ENCODE results near the gene MT1E. TPM values are rescaled to one million over a fixed set of nuclear protein-coding genes. Genes with fewer than 3 reads are reported as not detected.
"Not testable (repeated sequence)": the region's sequence is repeated elsewhere in the genome, so short reads cannot be mapped to it uniquely, and the experiment has no call there.

MT1E gene
- total RNA-seq, 1 experiment from 2014 or later = 114 TPM

DNA sequence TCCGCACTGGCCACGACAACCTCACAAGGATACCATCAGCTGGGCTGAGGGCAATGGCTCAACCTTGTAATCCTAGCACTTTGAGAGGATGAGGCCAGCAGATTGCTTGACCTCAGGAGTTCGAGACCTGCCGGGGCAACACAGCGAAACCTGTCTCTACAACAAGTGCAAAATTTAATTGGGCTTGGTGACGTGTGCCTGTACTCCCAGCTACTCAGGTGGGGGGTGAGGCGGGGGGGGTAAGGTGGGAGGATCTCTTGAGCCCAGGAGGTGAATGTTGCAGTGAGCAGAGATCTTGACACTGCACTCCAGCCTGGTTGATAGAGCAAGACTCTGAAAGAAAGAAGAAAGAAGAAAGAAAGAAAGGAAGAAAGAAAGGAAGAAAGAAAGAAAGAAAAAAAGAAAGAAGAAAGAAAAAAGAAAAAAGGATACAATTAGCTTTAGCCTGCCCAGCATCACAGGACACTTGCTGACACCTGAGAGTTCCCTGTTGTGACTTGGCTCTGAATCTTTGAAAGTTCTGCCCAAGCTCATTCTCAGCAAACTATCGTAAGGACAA, 5.2 kb upstream of the MT1E start (continued):
- TF ChIP-seq, protein P1, sequence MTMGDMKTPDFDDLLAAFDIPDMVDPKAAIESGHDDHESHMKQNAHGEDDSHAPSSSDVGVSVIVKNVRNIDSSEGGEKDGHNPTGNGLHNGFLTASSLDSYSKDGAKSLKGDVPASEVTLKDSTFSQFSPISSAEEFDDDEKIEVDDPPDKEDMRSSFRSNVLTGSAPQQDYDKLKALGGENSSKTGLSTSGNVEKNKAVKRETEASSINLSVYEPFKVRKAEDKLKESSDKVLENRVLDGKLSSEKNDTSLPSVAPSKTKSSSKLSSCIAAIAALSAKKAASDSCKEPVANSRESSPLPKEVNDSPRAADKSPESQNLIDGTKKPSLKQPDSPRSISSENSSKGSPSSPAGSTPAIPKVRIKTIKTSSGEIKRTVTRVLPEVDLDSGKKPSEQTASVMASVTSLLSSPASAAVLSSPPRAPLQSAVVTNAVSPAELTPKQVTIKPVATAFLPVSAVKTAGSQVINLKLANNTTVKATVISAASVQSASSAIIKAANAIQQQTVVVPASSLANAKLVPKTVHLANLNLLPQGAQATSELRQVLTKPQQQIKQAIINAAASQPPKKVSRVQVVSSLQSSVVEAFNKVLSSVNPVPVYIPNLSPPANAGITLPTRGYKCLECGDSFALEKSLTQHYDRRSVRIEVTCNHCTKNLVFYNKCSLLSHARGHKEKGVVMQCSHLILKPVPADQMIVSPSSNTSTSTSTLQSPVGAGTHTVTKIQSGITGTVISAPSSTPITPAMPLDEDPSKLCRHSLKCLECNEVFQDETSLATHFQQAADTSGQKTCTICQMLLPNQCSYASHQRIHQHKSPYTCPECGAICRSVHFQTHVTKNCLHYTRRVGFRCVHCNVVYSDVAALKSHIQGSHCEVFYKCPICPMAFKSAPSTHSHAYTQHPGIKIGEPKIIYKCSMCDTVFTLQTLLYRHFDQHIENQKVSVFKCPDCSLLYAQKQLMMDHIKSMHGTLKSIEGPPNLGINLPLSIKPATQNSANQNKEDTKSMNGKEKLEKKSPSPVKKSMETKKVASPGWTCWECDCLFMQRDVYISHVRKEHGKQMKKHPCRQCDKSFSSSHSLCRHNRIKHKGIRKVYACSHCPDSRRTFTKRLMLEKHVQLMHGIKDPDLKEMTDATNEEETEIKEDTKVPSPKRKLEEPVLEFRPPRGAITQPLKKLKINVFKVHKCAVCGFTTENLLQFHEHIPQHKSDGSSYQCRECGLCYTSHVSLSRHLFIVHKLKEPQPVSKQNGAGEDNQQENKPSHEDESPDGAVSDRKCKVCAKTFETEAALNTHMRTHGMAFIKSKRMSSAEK (CRISPR knock-in tag; IDR thresholded peaks at IDR 0.05; ENCODE audit: borderline replicate concordance) = no peak
- no peak for TF ChIP-seq JAZF1 (CRISPR knock-in tag; IDR thresholded peaks at IDR 0.05)
- TF ChIP-seq, protein P2, sequence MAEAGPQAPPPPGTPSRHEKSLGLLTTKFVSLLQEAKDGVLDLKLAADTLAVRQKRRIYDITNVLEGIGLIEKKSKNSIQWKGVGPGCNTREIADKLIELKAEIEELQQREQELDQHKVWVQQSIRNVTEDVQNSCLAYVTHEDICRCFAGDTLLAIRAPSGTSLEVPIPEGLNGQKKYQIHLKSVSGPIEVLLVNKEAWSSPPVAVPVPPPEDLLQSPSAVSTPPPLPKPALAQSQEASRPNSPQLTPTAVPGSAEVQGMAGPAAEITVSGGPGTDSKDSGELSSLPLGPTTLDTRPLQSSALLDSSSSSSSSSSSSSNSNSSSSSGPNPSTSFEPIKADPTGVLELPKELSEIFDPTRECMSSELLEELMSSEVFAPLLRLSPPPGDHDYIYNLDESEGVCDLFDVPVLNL (CRISPR knock-in tag; IDR thresholded peaks at IDR 0.05; ENCODE audit: borderline replicate concordance, low read depth) = no peak
- TF ChIP-seq, protein P3, sequence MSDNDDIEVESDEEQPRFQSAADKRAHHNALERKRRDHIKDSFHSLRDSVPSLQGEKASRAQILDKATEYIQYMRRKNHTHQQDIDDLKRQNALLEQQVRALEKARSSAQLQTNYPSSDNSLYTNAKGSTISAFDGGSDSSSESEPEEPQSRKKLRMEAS (CRISPR knock-in tag; IDR thresholded peaks at IDR 0.05) = no peak

DNA sequence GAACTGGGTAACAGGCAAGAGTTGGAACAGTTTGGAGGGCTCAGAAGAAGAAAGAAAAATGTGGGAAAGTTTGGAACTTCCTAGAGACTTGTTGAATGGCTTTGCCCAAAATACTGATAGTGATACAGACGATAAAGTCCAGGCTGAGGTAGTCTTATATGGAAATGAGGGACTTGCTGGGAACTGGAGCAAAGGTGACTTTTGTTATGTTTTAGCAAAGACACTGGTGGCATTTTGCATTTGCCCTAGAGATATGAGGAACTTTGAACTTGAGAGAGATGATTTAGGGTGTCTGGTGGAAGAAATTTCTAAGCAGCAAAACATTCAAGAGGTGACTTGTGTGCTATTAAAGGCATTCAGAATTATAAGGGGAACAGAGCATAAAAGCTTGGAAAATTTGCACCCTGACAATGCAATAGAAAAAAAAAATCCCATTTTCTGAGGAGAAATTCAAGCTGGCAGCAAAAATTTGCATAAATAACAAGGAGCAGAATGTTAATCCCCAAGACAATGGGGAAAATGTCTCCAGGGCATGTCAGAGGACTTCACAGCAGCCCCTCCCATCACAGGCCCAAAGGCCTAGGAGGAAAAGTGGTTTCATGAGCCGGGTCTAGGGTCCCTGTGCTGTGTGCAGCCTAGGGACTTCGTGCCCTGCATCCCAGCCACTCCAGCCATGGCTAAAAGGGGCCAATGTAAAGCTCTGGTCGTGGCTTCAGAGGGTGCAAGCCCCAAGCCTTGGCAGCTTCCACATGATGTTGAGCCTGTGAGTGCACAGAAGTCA, 3.7 kb upstream of the MT1E start:
- H3K36me3 Mint-ChIP-seq; ATAC-seq; H3K9me3 Mint-ChIP-seq; POLR2A ChIA-PET; DNase-seq (ENCODE audit: low spot score); H3K27ac Mint-ChIP-seq: not testable (repeated sequence)
- CTCF ChIA-PET = interaction anchor here (1.0 to 1.5 kb wide), 2 partner anchors 21 to 106 kb away, joined by 3 to 4 read pairs; no protein-coding TSS in a partner anchor
- H3K4me3 Mint-ChIP-seq = peak overlapping the region; percentile 1; the same call in 1 of the 2 replicates
- peaks cover 98% of the 10 kb centered on the region for H3K27me3 Mint-ChIP-seq (ENCODE audit: low read depth)
- peaks cover 62% of the 10 kb centered on the region for H3K4me1 Mint-ChIP-seq

DNA sequence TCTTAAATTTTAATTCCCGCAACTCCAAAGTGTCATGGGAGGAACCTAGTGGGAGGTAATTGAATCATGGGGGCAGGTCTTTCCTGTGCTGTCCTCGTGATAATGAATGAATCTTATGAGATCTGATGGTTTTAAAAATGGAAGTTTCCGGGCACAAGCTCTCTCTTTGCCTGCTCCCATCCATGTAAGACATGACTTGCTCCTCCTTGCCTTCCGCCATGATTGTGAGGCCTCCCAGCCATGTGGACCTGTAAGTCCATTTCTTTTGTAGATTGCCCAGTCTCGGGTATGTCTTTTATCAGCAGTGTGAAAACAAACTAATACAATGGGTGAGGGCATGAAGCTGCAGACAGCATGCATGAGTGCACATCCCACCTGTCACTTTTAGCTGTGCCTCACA, 2.4 kb upstream of the MT1E start:
- H3K9me3 Mint-ChIP-seq; ATAC-seq; H3K36me3 Mint-ChIP-seq; DNase-seq (ENCODE audit: low spot score); H3K4me3 Mint-ChIP-seq; H3K27ac Mint-ChIP-seq: not testable (repeated sequence)
- CTCF ChIA-PET = interaction anchor here (0.8 kb wide), 1 partner anchor 53 kb away, joined by 3 read pairs; no protein-coding TSS in a partner anchor
- Mint-ChIP-seq H3K27me3 (ENCODE audit: low read depth) (peaks cover 98% of the 10 kb centered on the region), H3K4me1 (peaks cover 59% of the 10 kb centered on the region)
- POLR2A ChIA-PET = interaction anchor here (0.5 to 0.7 kb wide), 2 partner anchors 10 to 45 kb away, joined by 3 read pairs; no protein-coding TSS in a partner anchor

DNA sequence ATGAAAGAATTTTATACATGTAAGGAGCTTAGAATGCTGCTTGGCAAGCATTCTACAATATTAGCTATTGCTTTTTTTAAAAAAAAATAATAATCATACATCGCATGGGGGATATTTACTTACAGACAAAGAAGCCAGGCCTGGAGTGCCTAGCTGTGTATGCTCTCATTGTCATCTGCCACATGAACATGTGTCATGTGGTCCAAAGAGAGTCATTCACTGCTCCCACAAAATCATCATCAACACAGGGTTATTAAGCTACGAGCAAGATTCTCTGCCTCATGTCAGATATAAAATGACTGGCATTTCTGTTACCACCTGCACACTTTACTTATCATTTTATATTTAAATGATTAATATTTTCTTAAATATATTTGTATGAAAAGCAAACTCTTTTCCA, 1.9 kb upstream of the MT1E start:
- peaks cover 98% of the 10 kb centered on the region for H3K27me3 Mint-ChIP-seq (ENCODE audit: low read depth)
- H3K27ac Mint-ChIP-seq = no peak overlapping the region
- TF ChIP-seq, protein P4, sequence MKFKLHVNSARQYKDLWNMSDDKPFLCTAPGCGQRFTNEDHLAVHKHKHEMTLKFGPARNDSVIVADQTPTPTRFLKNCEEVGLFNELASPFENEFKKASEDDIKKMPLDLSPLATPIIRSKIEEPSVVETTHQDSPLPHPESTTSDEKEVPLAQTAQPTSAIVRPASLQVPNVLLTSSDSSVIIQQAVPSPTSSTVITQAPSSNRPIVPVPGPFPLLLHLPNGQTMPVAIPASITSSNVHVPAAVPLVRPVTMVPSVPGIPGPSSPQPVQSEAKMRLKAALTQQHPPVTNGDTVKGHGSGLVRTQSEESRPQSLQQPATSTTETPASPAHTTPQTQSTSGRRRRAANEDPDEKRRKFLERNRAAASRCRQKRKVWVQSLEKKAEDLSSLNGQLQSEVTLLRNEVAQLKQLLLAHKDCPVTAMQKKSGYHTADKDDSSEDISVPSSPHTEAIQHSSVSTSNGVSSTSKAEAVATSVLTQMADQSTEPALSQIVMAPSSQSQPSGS (CRISPR knock-in tag; IDR thresholded peaks at IDR 0.05; ENCODE audit: borderline replicate concordance, low read depth) = no peak
- TF ChIP-seq GRHL2 (CRISPR knock-in tag; IDR thresholded peaks at IDR 0.05; ENCODE audit: insufficient replicate concordance, severe bottlenecking) (no peak), CBFB (CRISPR knock-in tag; IDR thresholded peaks at IDR 0.05; ENCODE audit: low read depth) (no peak), EMX1 (CRISPR knock-in tag; IDR thresholded peaks at IDR 0.05) (no peak)
- H3K4me1 Mint-ChIP-seq = peaks cover 55% of the 10 kb centered on the region
- no peak for DNase-seq (ENCODE audit: low spot score)
- POLR2A ChIA-PET = interaction anchor here (0.5 to 4.9 kb wide), 3 partner anchors 10 to 46 kb away, joined by 3 to 68 read pairs (median 3); partner anchors contain the start of gene MT2A
- CTCF ChIA-PET = interaction anchor here (0.8 to 2.4 kb wide), 2 partner anchors 20 to 52 kb away, joined by 3 to 6 read pairs; no protein-coding TSS in a partner anchor
- peaks cover 8% of the 10 kb centered on the region; the same call in 1 of the 2 replicates for H3K9me3 Mint-ChIP-seq
- peaks cover 2% of the 10 kb centered on the region; the same call in 1 of the 2 replicates for H3K36me3 Mint-ChIP-seq
- ATAC-seq = no peak
- no peak overlapping the region for H3K4me3 Mint-ChIP-seq

Data from WTC11 (cell line).